Activated naive CD4-positive, alpha-beta T cell treated with anti-CD3 and anti-CD28 coated beads, Interleukin-2, amount 50 U/mL, for 72 hours (primary cell): Measurements from ENCODE around the gene AMY1C. TPM values are rescaled to one million over a fixed set of nuclear protein-coding genes. Genes with fewer than 3 reads are reported as not detected.
"Not testable (repeated sequence)": the region's sequence is repeated elsewhere in the genome, so short reads cannot be mapped to it uniquely, and the experiment has no call there.

Source experiments
- ATAC-seq, 2 donors: fragments of 150-1000 bp; cut with Tn5 transposase; 2 replicates each; pipeline ENCODE4 v1.10.0; 2021; ENCODE audit warnings: mild to moderate bottlenecking in 2 of 2, moderate library complexity in 2 of 2
- DNase-seq, 2 donors: peaks; one replicate each; pipeline ENCODE4 v3.0.0; 2021 to 2022; ENCODE audit warnings: low spot score in 2 of 2
- H3K27ac Mint-ChIP-seq, 2 donors: one replicate each; pipeline ENCODE4 v1.8.0; 2022; ENCODE audit warnings: mild to moderate bottlenecking in 2 of 2, mixed read lengths in 2 of 2
- H3K36me3 Mint-ChIP-seq, 2 donors: one replicate each; pipeline ENCODE4 v1.8.0; 2022; ENCODE audit warnings: mixed read lengths in 2 of 2
- H3K9me3 Mint-ChIP-seq, 2 donors: one replicate each; pipeline ENCODE4 v1.8.0; 2022; ENCODE audit warnings: mixed read lengths in 2 of 2
- total RNA-seq, 2 donors: library from RNA; stranded (reverse); gene quantifications; one replicate each; pipeline ENCODE4 v1.2.3, GENCODE V29; 2022

Gene AMY1C
- total RNA-seq = not detected

GRCh38 chr1:103749598-103749997 lies at the start of gene AMY1C:
Gene AMY1C, plus strand, starts transcription at chr1:103749898. Its CDS starts 572 bp downstream, at chr1:103750470.
- not testable (repeated sequence) for DNase-seq, H3K27ac Mint-ChIP-seq, H3K36me3 Mint-ChIP-seq, ATAC-seq, H3K9me3 Mint-ChIP-seq

- not testable (repeated sequence) for H3K36me3 Mint-ChIP-seq, ATAC-seq, H3K9me3 Mint-ChIP-seq, H3K27ac Mint-ChIP-seq, DNase-seq
Observed at GRCh38 chr1:103700669-103701068, 49.0 kb upstream of the AMY1C start.

GRCh38 chr1:103701256-103701655 lies 48.4 kb upstream of the AMY1C start:
- H3K9me3 Mint-ChIP-seq, ATAC-seq, H3K36me3 Mint-ChIP-seq: not testable (repeated sequence)

GRCh38 chr1:103707670-103708069 lies 42.0 kb upstream of the AMY1C start:
- ATAC-seq, DNase-seq, H3K9me3 Mint-ChIP-seq, H3K36me3 Mint-ChIP-seq, H3K27ac Mint-ChIP-seq: not testable (repeated sequence)

More at GRCh38 chr1:103701256-103701655, 48.4 kb upstream of the AMY1C start:
- DNase-seq, H3K27ac Mint-ChIP-seq: not testable (repeated sequence)

GRCh38 chr1:103710381-103710780 lies 39.3 kb upstream of the AMY1C start:
- H3K9me3 Mint-ChIP-seq, H3K36me3 Mint-ChIP-seq, H3K27ac Mint-ChIP-seq, ATAC-seq, DNase-seq: not testable (repeated sequence)

- H3K27ac Mint-ChIP-seq, ATAC-seq, H3K36me3 Mint-ChIP-seq, DNase-seq, H3K9me3 Mint-ChIP-seq: not testable (repeated sequence)
Observed at GRCh38 chr1:103717404-103717803, 32.3 kb upstream of the AMY1C start.

GRCh38 chr1:103721473-103721872 lies 28.2 kb upstream of the AMY1C start:
- H3K27ac Mint-ChIP-seq, DNase-seq, ATAC-seq, H3K36me3 Mint-ChIP-seq, H3K9me3 Mint-ChIP-seq: not testable (repeated sequence)

- not testable (repeated sequence) for H3K36me3 Mint-ChIP-seq, DNase-seq, ATAC-seq
Observed at GRCh38 chr1:103735334-103735733, 14.4 kb upstream of the AMY1C start.

GRCh38 chr1:103738031-103738430 lies 11.7 kb upstream of the AMY1C start:
- not testable (repeated sequence) for DNase-seq, H3K36me3 Mint-ChIP-seq, H3K9me3 Mint-ChIP-seq, H3K27ac Mint-ChIP-seq, ATAC-seq

More at GRCh38 chr1:103735334-103735733, 14.4 kb upstream of the AMY1C start:
- H3K27ac Mint-ChIP-seq, H3K9me3 Mint-ChIP-seq: not testable (repeated sequence)

GRCh38 chr1:103744449-103744848 lies 5.2 kb upstream of the AMY1C start:
- not testable (repeated sequence) for H3K9me3 Mint-ChIP-seq, H3K36me3 Mint-ChIP-seq, DNase-seq, ATAC-seq, H3K27ac Mint-ChIP-seq

- ATAC-seq, H3K9me3 Mint-ChIP-seq, H3K27ac Mint-ChIP-seq: not testable (repeated sequence)
Observed at GRCh38 chr1:103745040-103745439, 4.7 kb upstream of the AMY1C start.

GRCh38 chr1:103748273-103748672 lies 1.4 kb upstream of the AMY1C start:
- not testable (repeated sequence) for H3K36me3 Mint-ChIP-seq, ATAC-seq, H3K27ac Mint-ChIP-seq, H3K9me3 Mint-ChIP-seq, DNase-seq

More at GRCh38 chr1:103745040-103745439, 4.7 kb upstream of the AMY1C start:
- not testable (repeated sequence) for H3K36me3 Mint-ChIP-seq, DNase-seq

GRCh38 chr1:103761896-103762295 lies 12.2 kb downstream of the AMY1C start:
- Mint-ChIP-seq H3K27ac (no peak overlapping the region), H3K9me3 (peaks cover 6 to 15% of the 10 kb centered on the region in 2 donors), H3K36me3 (no peaks in the 10 kb centered on the region)
- ATAC-seq (no peak), DNase-seq (no peak)

GRCh38 chr1:103779932-103780331 lies 30.2 kb downstream of the AMY1C start:
- H3K36me3 Mint-ChIP-seq = no peaks in the 10 kb centered on the region
- no peak for DNase-seq
- H3K9me3 Mint-ChIP-seq = peaks cover 9 to 18% of the 10 kb centered on the region in 2 donors
- H3K27ac Mint-ChIP-seq = no peak overlapping the region
- ATAC-seq = no peak

- H3K9me3 Mint-ChIP-seq = peaks cover 9 to 18% of the 10 kb centered on the region in 2 donors
- no peak overlapping the region for H3K27ac Mint-ChIP-seq
- no peaks in the 10 kb centered on the region for H3K36me3 Mint-ChIP-seq
- no peak for DNase-seq
- ATAC-seq = no peak
Observed at GRCh38 chr1:103783944-103784377, 34.3 kb downstream of the AMY1C start.

GRCh38 chr1:103788377-103788776 lies 38.7 kb downstream of the AMY1C start:
- Mint-ChIP-seq H3K9me3 (peaks cover 10 to 11% of the 10 kb centered on the region in 2 donors), H3K27ac (no peak overlapping the region), H3K36me3 (no peaks in the 10 kb centered on the region)
- ATAC-seq (no peak), DNase-seq (no peak)

- no peak for DNase-seq
- peaks cover 11 to 17% of the 10 kb centered on the region in 2 donors for H3K9me3 Mint-ChIP-seq
- no peak for ATAC-seq
- H3K27ac Mint-ChIP-seq = no peak overlapping the region
- H3K36me3 Mint-ChIP-seq = peaks cover 0 to 5% of the 10 kb centered on the region in 2 donors
Observed at GRCh38 chr1:103790172-103790571, 40.5 kb downstream of the AMY1C start.
